Stimulated activated CD8-positive, alpha-beta memory T cell treated with anti-CD3 and anti-CD28 coated beads, Interleukin-12 subunit alpha, Interleukin-12 subunit beta, amount 100 ng/mL, for 4 hours (primary cell): Measurements from ENCODE around the gene PLPP7.

Source experiments
- DNase-seq: peaks from one replicate; pipeline ENCODE4 v3.0.0-alpha.2; 2020; ENCODE audit warnings: low read depth

The PLPP7 gene

GRCh38 chr9:131281119-131281965, 8.2 kb upstream of the PLPP7 start:
- no peak for DNase-seq

GRCh38 chr9:131282175-131282574, 7.3 kb upstream of the PLPP7 start:
- no peak for DNase-seq

- no peak for DNase-seq
Measured at GRCh38 chr9:131282688-131283422, 6.7 kb upstream of the PLPP7 start.

GRCh38 chr9:131284856-131285255, 4.7 kb upstream of the PLPP7 start:
- no peak for DNase-seq

- no peak for DNase-seq
Measured at GRCh38 chr9:131287359-131287758, 2.2 kb upstream of the PLPP7 start.

- DNase-seq: no peak
Measured at GRCh38 chr9:131288217-131288616, 1.3 kb upstream of the PLPP7 start.

GRCh38 chr9:131290036-131290766, 678 bp downstream of the PLPP7 start:
- no peak for DNase-seq

- DNase-seq: no peak
Measured at GRCh38 chr9:131290767-131291370, 1.3 kb downstream of the PLPP7 start.

GRCh38 chr9:131291795-131292315, 2.3 kb downstream of the PLPP7 start:
- no peak for DNase-seq

- no peak for DNase-seq
Measured at GRCh38 chr9:131292937-131293336, 3.4 kb downstream of the PLPP7 start.

- DNase-seq: no peak
Measured at GRCh38 chr9:131296460-131296859, 6.9 kb downstream of the PLPP7 start.

GRCh38 chr9:131296906-131297500, 7.5 kb downstream of the PLPP7 start:
- no peak for DNase-seq

- no peak for DNase-seq
Measured at GRCh38 chr9:131297903-131298302, 8.4 kb downstream of the PLPP7 start.

- no peak for DNase-seq
Measured at GRCh38 chr9:131298341-131298740, 8.8 kb downstream of the PLPP7 start.

GRCh38 chr9:131298816-131299215, 9.3 kb downstream of the PLPP7 start:
- DNase-seq: no peak

GRCh38 chr9:131299346-131299960, 9.9 kb downstream of the PLPP7 start:
- no peak for DNase-seq

- DNase-seq: no peak
Measured at GRCh38 chr9:131299961-131300347, 10.4 kb downstream of the PLPP7 start.

- no peak for DNase-seq
Measured at GRCh38 chr9:131300444-131300843, 10.9 kb downstream of the PLPP7 start.

GRCh38 chr9:131302244-131303075, 12.9 kb downstream of the PLPP7 start:
- DNase-seq: no peak
